MM.1S (cell line): ENCODE measurements around the gene ANXA11.

Experiments
- DNase-seq: peaks from one replicate; pipeline ENCODE4 v3.0.0-alpha.2; 2015
- H2AFZ ChIP-seq: fragments of 300-600 bp; sonication (generic); 2 replicates; pipeline ENCODE4 v1.6.0; 2016; ENCODE audit warnings: antibody characterized with exemption, low read length
- H3F3A ChIP-seq: fragments of 300-600 bp; sonication (generic); 2 replicates; pipeline ENCODE4 v1.6.1; 2016; ENCODE audit warnings: mild to moderate bottlenecking, antibody characterized with exemption, low read length, moderate library complexity, mixed read lengths; ENCODE audit not compliant: insufficient read depth
- H3K27ac ChIP-seq: fragments of 300-600 bp; sonication (generic); 2 replicates; pipeline ENCODE4 v1.5.1; 2016; ENCODE audit warnings: mild to moderate bottlenecking, low read length
- H3K27me3 ChIP-seq: fragments of 300-600 bp; sonication (generic); replicated peaks from 2 replicates; pipeline ENCODE4 v1.6.0; 2016; ENCODE audit warnings: low read length; ENCODE audit not compliant: insufficient read depth
- H3K36me3 ChIP-seq: fragments of 300-600 bp; sonication (generic); replicated peaks from 2 replicates; pipeline ENCODE4 v1.6.1; 2016; ENCODE audit warnings: mild to moderate bottlenecking, low read length, mixed read lengths; ENCODE audit not compliant: insufficient read depth
- H3K4me1 ChIP-seq: fragments of 300-600 bp; sonication (generic); 2 replicates; pipeline ENCODE4 v1.6.1; 2016; ENCODE audit warnings: low read length, mixed read lengths
- H3K4me2 ChIP-seq: fragments of 300-600 bp; sonication (generic); 2 replicates; pipeline ENCODE4 v1.6.0; 2016; ENCODE audit warnings: low read depth, low read length
- H3K4me3 ChIP-seq: fragments of 300-600 bp; sonication (generic); 2 replicates; pipeline ENCODE4 v1.5.1; 2016; ENCODE audit warnings: low read length, mixed read lengths
- H3K79me2 ChIP-seq: fragments of 300-600 bp; sonication (generic); 2 replicates; pipeline ENCODE4 v1.6.1; 2016; ENCODE audit warnings: mixed run types, low read length, mixed read lengths
- H3K9ac ChIP-seq: fragments of 300-600 bp; sonication (generic); 2 replicates; pipeline ENCODE4 v1.6.1; 2016; ENCODE audit warnings: low read length, mixed read lengths
- H3K9me2 ChIP-seq: fragments of 300-600 bp; sonication (generic); replicated peaks from 2 replicates; pipeline ENCODE4 v1.6.1; 2016; ENCODE audit warnings: mild to moderate bottlenecking, low read length, mixed read lengths; ENCODE audit not compliant: insufficient read depth
- H3K9me3 ChIP-seq: fragments of 300-600 bp; sonication (generic); replicated peaks from 2 replicates; pipeline ENCODE4 v1.6.1; 2016; ENCODE audit warnings: mild to moderate bottlenecking, low read length, mixed read lengths; ENCODE audit not compliant: insufficient read depth
- H4K20me1 ChIP-seq: fragments of 300-600 bp; sonication (generic); 2 replicates; pipeline ENCODE4 v1.6.1; 2016; ENCODE audit warnings: mild to moderate bottlenecking, low read length, moderate library complexity, mixed read lengths; ENCODE audit not compliant: insufficient read depth
- CTCF ChIP-seq: fragments of 300-600 bp; sonication (generic); IDR thresholded peaks from 2 replicates; pipeline ENCODE4 v1.5.1; 2016; ENCODE audit warnings: antibody characterized with exemption, low read length, mixed read lengths
- EZH2 ChIP-seq: fragments of 300-600 bp; sonication (generic); optimal IDR thresholded peaks from 2 replicates; pipeline ENCODE3; 2017; ENCODE audit warnings: low read depth, mild to moderate bottlenecking, antibody characterized with exemption, low read length, mixed read lengths
- EZH2phosphoT487 ChIP-seq: fragments of 300-600 bp; sonication (generic); IDR thresholded peaks from 2 replicates; pipeline ENCODE4 v1.6.1; 2018; ENCODE audit warnings: antibody characterized with exemption, low read length

The ANXA11 gene

GRCh38 chr10:80206277-80206655 lies 929 bp upstream of the ANXA11 start:
- Histone ChIP-seq H3K27me3 (no peaks in the 10 kb centered on the region), H3K4me2 (peak overlapping the region; percentile 97; the same call in 1 of the 2 replicates), H3K79me2 (peaks cover 41% of the 10 kb centered on the region), H3F3A (peaks cover 22% of the 10 kb centered on the region), H3K4me1 (peaks cover 20% of the 10 kb centered on the region), H3K4me3 (no peak overlapping the region), H3K9me2 (no peaks in the 10 kb centered on the region), H3K36me3 (no peaks in the 10 kb centered on the region), H3K27ac (peak overlapping the region; percentile 61; the same call in 1 of the 2 replicates), H4K20me1 (no peaks in the 10 kb centered on the region), H3K9me3 (no peaks in the 10 kb centered on the region), H3K9ac (peak overlapping the region; percentile 90; the same call in 1 of the 2 replicates), H2AFZ (peak overlapping the region; percentile 100; the same call in 1 of the 2 replicates)
- no peak for DNase-seq
- TF ChIP-seq CTCF (no peak), EZH2 (no peak), EZH2phosphoT487 (no peak)

- Histone ChIP-seq H3K27ac (peak overlapping the region; percentile 61; the same call in 1 of the 2 replicates), H3K9me3 (no peaks in the 10 kb centered on the region), H3K9me2 (no peaks in the 10 kb centered on the region), H3K79me2 (peaks cover 55% of the 10 kb centered on the region), H3K36me3 (no peaks in the 10 kb centered on the region), H3K4me1 (peaks cover 24% of the 10 kb centered on the region), H3K9ac (peak overlapping the region; percentile 90), H3K4me2 (peak overlapping the region; percentile 91), H3K27me3 (no peaks in the 10 kb centered on the region), H3K4me3 (peak overlapping the region; percentile 96), H3F3A (peaks cover 22% of the 10 kb centered on the region), H2AFZ (0 out of 2 replicates have a peak overlapping the region, but pooled peaks have one; percentile 42), H4K20me1 (no peaks in the 10 kb centered on the region)
- DNase-seq, result peak; percentile 34
- no peak for TF ChIP-seq EZH2phosphoT487
These were observed 460 bp downstream of the ANXA11 start for GRCh38 chr10:80204677-80205476.

- Histone ChIP-seq H3K27ac (peak overlapping the region; percentile 61; the same call in 1 of the 2 replicates), H3F3A (peaks cover 22% of the 10 kb centered on the region), H3K4me2 (peak overlapping the region; percentile 91), H3K36me3 (no peaks in the 10 kb centered on the region), H3K4me1 (peaks cover 27% of the 10 kb centered on the region), H3K4me3 (peak overlapping the region; percentile 96), H4K20me1 (no peaks in the 10 kb centered on the region), H3K79me2 (peaks cover 63% of the 10 kb centered on the region), H3K27me3 (no peaks in the 10 kb centered on the region), H3K9me2 (no peaks in the 10 kb centered on the region), H3K9me3 (no peaks in the 10 kb centered on the region), H2AFZ (0 out of 2 replicates have a peak overlapping the region, but pooled peaks have one; percentile 42), H3K9ac (peak overlapping the region; percentile 90)
- TF ChIP-seq CTCF, result no peak
- no peak for TF ChIP-seq EZH2
- TF ChIP-seq EZH2phosphoT487, result no peak
- peak; percentile 22 for DNase-seq
These were observed 1.3 kb downstream of the ANXA11 start for GRCh38 chr10:80203835-80204676.
